Keratinocyte (primary cell): ENCODE measurements around the gene NUCKS1.

Source experiments
- CTCF ChIP-seq, 3 experiments: IDR thresholded peaks in 1 of 3; conservative IDR thresholded peaks in 1 of 3; optimal IDR thresholded peaks in 1 of 3; 2 replicates in 2 of 3; 3 replicates in 1 of 3; pipeline versions ENCODE3 to v1.5.1; 2011; ENCODE audit warnings: low read length in 3 of 3, mild to moderate bottlenecking in 3 of 3, moderate library complexity in 2 of 3, control low read depth in 1 of 3, inconsistent platforms in 1 of 3; ENCODE audit not compliant: insufficient read depth in 2 of 3; ENCODE audit errors: extremely low read depth in 1 of 3
- EZH2 ChIP-seq: IDR thresholded peaks from one replicate; pipeline ENCODE4 v1.6.1; 2012; ENCODE audit warnings: inconsistent platforms, mild to moderate bottlenecking, low read length, moderate library complexity

GRCh38 chr1:205719762-205720161 lies 30.2 kb downstream of the NUCKS1 start:
- TF ChIP-seq EZH2 (no peak), CTCF (optimal IDR thresholded peaks at IDR 0.05 in 1 of 3, IDR thresholded peaks at IDR 0.05 in 1 of 3, conservative IDR thresholded peaks at IDR 0.05 in 1 of 3; ENCODE audit: extremely low read depth in 1 of 3, insufficient read depth in 2 of 3, low read length in 3 of 3) (no peak)
